Transverse colon (tissue), 4 donors: ENCODE measurements around the gene UNC5A. TPM values are rescaled to one million over a fixed set of nuclear protein-coding genes. Genes with fewer than 3 reads are reported as not detected.

Source experiments
- DNase-seq: peaks from one replicate; pipeline ENCODE4 v3.0.0-alpha.2; 2019
- H3K27ac ChIP-seq, 4 donors: fragments of 200-600 bp; sonication (generic); 2 replicates each; pipeline ENCODE4 v1.5.1; 2016 to 2018; ENCODE audit warnings: inconsistent platforms in 4 of 4
- H3K27me3 ChIP-seq: fragments of 200-600 bp; sonication (generic); 2 replicates; pipeline ENCODE4 v1.5.1; 2017; ENCODE audit warnings: inconsistent platforms
- H3K36me3 ChIP-seq, 4 donors: fragments of 200-600 bp; sonication (generic); 2 replicates each; pipeline ENCODE4 v1.5.1; 2017 to 2019; ENCODE audit warnings: inconsistent platforms in 4 of 4
- H3K4me1 ChIP-seq, 4 donors: fragments of 200-600 bp; sonication (generic); 2 replicates each; pipeline ENCODE4 v1.5.1; 2017 to 2020; ENCODE audit warnings: inconsistent platforms in 4 of 4
- H3K4me3 ChIP-seq, 4 donors: fragments of 200-600 bp; sonication (generic); 1 replicate in 1 of 4; 2 replicates in 3 of 4; pipeline versions ENCODE4 v1.5.1 to v1.6.1; 2017 to 2019; ENCODE audit warnings: inconsistent platforms in 4 of 4
- H3K9me3 ChIP-seq, 2 donors: fragments of 200-600 bp; sonication (generic); 2 replicates each; pipeline ENCODE4 v1.5.1; 2017 to 2019; ENCODE audit warnings: inconsistent platforms in 2 of 2
- EP300 ChIP-seq: sonication (generic); formaldehyde crosslinking; IDR thresholded peaks from one replicate; pipeline ENCODE4 v1.6.1; 2017; ENCODE audit warnings: antibody characterized with exemption, low read depth
- POLR2A ChIP-seq: fragments of 450-650 bp; IDR thresholded peaks from one replicate; pipeline ENCODE4 v1.6.1; 2016; ENCODE audit warnings: antibody characterized with exemption, mild to moderate bottlenecking, moderate library complexity
- POLR2AphosphoS5 ChIP-seq, 3 donors: sonication (generic); formaldehyde crosslinking; IDR thresholded peaks; one replicate each; pipeline ENCODE4 v1.6.1; 2016; ENCODE audit warnings: antibody characterized with exemption in 3 of 3
- WGBS, 2 donors: methylation state at CpG; one replicate each; pipeline ENCODE4 v1.1.5; 2018; ENCODE audit warnings: low coverage in 1 of 2; 5-methylcytosine and 5-hydroxymethylcytosine counted together
- in situ Hi-C, 4 donors: fragments of 200-750 bp; cut with MboI; loops; one replicate each; pipeline versions ENCODE4 v1.15.0 to v1.15.1; 2017; ENCODE audit warnings: low sequenced_read_pairs in 3 of 4, low pct_ligation_motif_present in 1 of 4, low pct_unique_long_range_greater_than_20kb in 1 of 4
- intact Hi-C: fragments of 100-400 bp; cut with DNase I; formaldehyde crosslinking; loops from one replicate; pipeline ENCODE4 v1.15.1; 2023; ENCODE audit warnings: low total_unique reads
- total RNA-seq, 4 donors: library from RNA; depleted of rRNA; stranded (reverse); fragments of >200 nt; gene quantifications; one replicate each; pipeline ENCODE4 v1.1.0, GENCODE V29; 2016
- TF ChIP-seq, protein P1 (sequence below), 5 experiments: fragments of 200-600 bp in 3 of 5; fragments of 450-650 bp in 2 of 5; sonication (generic) in 3 of 5; IDR thresholded peaks; 1 replicate in 2 of 5; 2 replicates in 3 of 5; pipeline ENCODE4 v1.5.1; 2016 to 2017; ENCODE audit warnings: antibody characterized with exemption in 5 of 5, inconsistent platforms in 3 of 5, mild to moderate bottlenecking in 2 of 5, moderate library complexity in 1 of 5

UNC5A gene
- total RNA-seq, 4 donors from 2014 or later, result 0.32 TPM; not detected in 3

DNA sequence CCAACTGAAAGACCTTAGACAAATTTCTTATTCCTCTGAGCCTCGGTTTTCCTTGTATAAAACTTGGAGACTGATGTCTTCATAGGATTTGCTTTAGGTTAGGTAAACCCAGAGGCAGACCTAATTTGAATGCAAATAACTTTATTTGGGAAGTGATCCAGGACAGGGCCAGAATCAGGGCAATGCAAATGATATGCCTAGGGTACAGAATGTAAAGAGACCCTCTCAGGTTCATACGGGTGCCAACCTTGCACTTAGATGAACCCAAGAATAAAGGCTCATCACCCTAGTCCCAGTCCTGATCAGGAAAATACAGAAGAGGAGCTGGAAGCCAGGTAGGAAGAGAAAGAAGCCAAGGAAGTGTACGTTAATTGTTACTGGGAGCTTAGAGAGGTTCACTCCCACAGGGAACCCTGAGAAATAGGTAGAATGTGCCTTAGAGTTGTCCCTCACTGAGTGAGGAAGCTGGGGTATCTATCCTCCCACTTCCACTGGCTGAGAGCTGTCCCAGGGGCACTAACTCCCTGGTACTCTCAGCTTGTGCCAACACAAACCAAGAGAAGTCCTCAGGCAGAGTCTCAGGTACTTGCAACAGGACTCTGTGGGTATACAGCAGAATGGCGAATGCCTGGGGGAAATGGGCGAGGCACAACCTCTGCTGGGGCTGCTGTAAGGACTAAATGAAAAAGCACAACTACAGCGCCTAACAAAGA is 91.9 kb downstream of the UNC5A start:
- intact Hi-C loops, result no loop called here
- H3K9me3 ChIP-seq, result no peaks in the 10 kb centered on the region
- 83% methylated on average over 4 to 6 of the region's 6 CpGs for WGBS, 2 donors
- H3K27me3 ChIP-seq, result no peaks in the 10 kb centered on the region
- DNase-seq, result no peak
- in situ Hi-C loops, result loop anchor here in 1 of 4 donors (25.0 kb wide), 1 partner anchor 240 kb away; no protein-coding TSS in a partner anchor
- no peak for TF ChIP-seq POLR2A
- TF ChIP-seq EP300, result no peak
- TF ChIP-seq, protein P1, sequence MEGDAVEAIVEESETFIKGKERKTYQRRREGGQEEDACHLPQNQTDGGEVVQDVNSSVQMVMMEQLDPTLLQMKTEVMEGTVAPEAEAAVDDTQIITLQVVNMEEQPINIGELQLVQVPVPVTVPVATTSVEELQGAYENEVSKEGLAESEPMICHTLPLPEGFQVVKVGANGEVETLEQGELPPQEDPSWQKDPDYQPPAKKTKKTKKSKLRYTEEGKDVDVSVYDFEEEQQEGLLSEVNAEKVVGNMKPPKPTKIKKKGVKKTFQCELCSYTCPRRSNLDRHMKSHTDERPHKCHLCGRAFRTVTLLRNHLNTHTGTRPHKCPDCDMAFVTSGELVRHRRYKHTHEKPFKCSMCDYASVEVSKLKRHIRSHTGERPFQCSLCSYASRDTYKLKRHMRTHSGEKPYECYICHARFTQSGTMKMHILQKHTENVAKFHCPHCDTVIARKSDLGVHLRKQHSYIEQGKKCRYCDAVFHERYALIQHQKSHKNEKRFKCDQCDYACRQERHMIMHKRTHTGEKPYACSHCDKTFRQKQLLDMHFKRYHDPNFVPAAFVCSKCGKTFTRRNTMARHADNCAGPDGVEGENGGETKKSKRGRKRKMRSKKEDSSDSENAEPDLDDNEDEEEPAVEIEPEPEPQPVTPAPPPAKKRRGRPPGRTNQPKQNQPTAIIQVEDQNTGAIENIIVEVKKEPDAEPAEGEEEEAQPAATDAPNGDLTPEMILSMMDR (IDR thresholded peaks at IDR 0.05), result no peak
- TF ChIP-seq POLR2AphosphoS5 (IDR thresholded peaks at IDR 0.05), result no peak
- H3K4me1 ChIP-seq, result no peaks in the 10 kb centered on the region
- peaks cover 0 to 34% (median 16%) of the 10 kb centered on the region in 4 donors for H3K36me3 ChIP-seq
- no peak overlapping the region for H3K4me3 ChIP-seq
- H3K27ac ChIP-seq, result no peak overlapping the region

DNA sequence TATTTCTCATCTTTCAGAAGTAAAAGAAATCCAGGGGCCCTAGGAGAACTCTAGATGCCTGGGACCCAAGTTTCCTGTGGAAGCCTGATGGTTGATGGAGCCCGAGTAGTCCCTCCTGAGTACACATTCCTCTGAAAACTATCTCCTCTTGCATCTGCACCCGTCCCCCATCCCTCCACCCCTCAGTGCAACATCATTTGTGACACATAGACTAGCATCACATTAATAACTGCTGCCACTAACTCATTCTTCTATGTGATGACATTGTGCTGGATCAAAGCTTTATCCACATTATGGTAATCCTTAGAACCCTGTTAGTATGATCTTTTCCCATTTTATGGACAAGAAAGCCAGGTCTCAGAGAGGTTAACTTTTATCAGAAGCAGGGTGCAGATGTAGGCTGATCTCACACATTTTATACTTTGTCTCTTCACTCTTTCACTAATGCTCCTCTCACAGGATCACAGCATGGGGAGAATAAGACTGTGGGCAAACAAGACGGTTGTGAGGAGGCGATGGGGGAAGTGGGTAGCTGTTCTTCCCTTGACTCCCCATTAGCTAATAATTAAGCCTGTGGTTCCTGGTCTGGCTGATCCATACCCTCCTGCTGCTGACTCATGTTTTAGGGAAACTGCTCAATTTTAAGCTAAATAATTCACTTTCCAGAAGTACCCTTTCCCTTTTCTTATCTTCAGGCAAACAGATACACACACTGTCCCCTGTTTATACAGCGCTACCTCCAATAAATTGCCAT is 92.7 kb downstream of the UNC5A start:
- in situ Hi-C loops, result loop anchor here in 1 of 4 donors (25.0 kb wide), 1 partner anchor 241 kb away; no protein-coding TSS in a partner anchor
- intact Hi-C loops, result no loop called here
- Histone ChIP-seq H3K4me1 (no peaks in the 10 kb centered on the region), H3K4me3 (no peak overlapping the region), H3K9me3 (no peaks in the 10 kb centered on the region), H3K36me3 (peaks cover 0 to 43% (median 21%) of the 10 kb centered on the region in 4 donors), H3K27me3 (no peaks in the 10 kb centered on the region), H3K27ac (no peak overlapping the region)
- DNase-seq, result no peak
- 91 to 92% methylated on average over 3 to 5 of the region's 5 CpGs for WGBS, 2 donors
- no peak for TF ChIP-seq EP300
- no peak for TF ChIP-seq POLR2AphosphoS5 (IDR thresholded peaks at IDR 0.05)
- no peak for TF ChIP-seq POLR2A
- TF ChIP-seq, protein P1 (IDR thresholded peaks at IDR 0.05), result no peak

DNA sequence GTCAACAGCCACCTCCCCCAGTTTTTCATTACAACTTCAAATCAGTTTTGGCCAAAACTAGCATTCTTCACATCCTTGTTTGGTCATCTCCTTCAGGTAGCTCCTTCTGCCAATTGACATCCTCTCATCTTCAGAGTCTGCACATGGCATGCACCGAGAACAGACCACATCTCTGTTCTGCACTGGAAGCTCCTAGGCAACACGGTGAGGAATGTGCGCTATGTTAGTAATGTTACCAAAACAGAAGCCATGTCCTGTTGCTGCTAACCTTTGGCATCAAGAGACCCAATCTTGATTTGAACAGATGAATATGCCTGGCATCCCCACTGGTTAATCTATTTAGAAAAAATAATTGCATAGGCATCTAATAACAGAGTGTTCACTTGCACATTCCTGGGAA is 93.9 kb downstream of the UNC5A start:
- in situ Hi-C loops, result loop anchor here in 1 of 4 donors (25.0 kb wide), 1 partner anchor 242 kb away; no protein-coding TSS in a partner anchor
- TF ChIP-seq POLR2AphosphoS5 (IDR thresholded peaks at IDR 0.05), result no peak
- TF ChIP-seq, protein P1 (IDR thresholded peaks at IDR 0.05), result no peak
- no peak for TF ChIP-seq EP300
- 83 to 100% methylated on average over 1 to 3 of the region's 3 CpGs for WGBS, 2 donors
- Histone ChIP-seq H3K27me3 (no peaks in the 10 kb centered on the region), H3K9me3 (no peaks in the 10 kb centered on the region), H3K27ac (no peak overlapping the region), H3K4me3 (no peak overlapping the region), H3K4me1 (no peaks in the 10 kb centered on the region), H3K36me3 (peaks cover 0 to 47% (median 23%) of the 10 kb centered on the region in 4 donors)
- intact Hi-C loops, result no loop called here
- DNase-seq, result no peak

DNA sequence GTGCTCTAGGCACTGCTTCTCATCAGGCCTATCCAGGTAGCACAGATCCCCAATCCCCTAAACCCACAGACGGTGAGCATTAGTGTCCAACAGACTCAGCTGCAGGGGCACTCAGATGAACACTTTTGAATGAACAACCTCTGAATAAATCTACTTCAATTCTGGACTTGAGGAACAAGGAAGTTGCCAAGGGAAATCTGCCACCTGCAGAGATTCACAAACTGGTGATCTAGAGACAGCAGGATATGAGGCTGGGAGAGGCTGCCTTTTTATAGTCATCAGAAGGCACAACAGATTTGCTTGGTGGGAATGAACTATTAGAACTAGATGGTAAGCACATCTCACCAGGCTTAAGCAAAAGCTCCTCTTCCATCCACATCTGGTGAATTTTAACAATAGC is 95.8 kb downstream of the UNC5A start:
- Histone ChIP-seq H3K27ac (no peak overlapping the region), H3K4me1 (no peaks in the 10 kb centered on the region), H3K9me3 (no peaks in the 10 kb centered on the region), H3K36me3 (peaks cover 0 to 52% (median 23%) of the 10 kb centered on the region in 4 donors), H3K4me3 (no peak overlapping the region), H3K27me3 (no peaks in the 10 kb centered on the region)
- DNase-seq, result no peak
- WGBS, 2 donors, result 88% methylated on average over 1 of the region's 1 CpG; no CpG with 5 or more reads in 1 of the 2 donors
- intact Hi-C loops, result no loop called here
- in situ Hi-C loops, result loop anchor here in 1 of 4 donors (25.0 kb wide), 1 partner anchor 244 kb away; no protein-coding TSS in a partner anchor
- TF ChIP-seq POLR2A (no peak), POLR2AphosphoS5 (IDR thresholded peaks at IDR 0.05) (no peak), EP300 (no peak)
- TF ChIP-seq, protein P1 (IDR thresholded peaks at IDR 0.05), result no peak
